T-helper 17 cell (primary cell): ENCODE data around the gene MICAL2. TPM values are rescaled to one million over a fixed set of nuclear protein-coding genes. Genes with fewer than 3 reads are reported as not detected.

Source experiments
- ATAC-seq: fragments of 150-1000 bp; cut with Tn5 transposase; 2 replicates; pipeline ENCODE4 v1.10.0; 2021; ENCODE audit warnings: mild to moderate bottlenecking, moderate library complexity
- DNase-seq, 3 donors: peaks; one replicate each; pipeline versions ENCODE4 v3.0.0 to v3.0.0-alpha.2; 2020 to 2021
- H3K9me3 ChIP-seq: one replicate; pipeline ENCODE4 v1.7.0; 2013; ENCODE audit warnings: low read length, mild to moderate bottlenecking; ENCODE audit not compliant: control insufficient read depth, poor library complexity, severe bottlenecking
- H3K27ac Mint-ChIP-seq: one replicate; pipeline ENCODE4 v1.8.0; 2022; ENCODE audit warnings: mild to moderate bottlenecking, moderate library complexity, mixed read lengths
- H3K27me3 Mint-ChIP-seq: one replicate; pipeline ENCODE4 v1.8.0; 2022; ENCODE audit warnings: mixed read lengths
- H3K36me3 Mint-ChIP-seq: one replicate; pipeline ENCODE4 v1.8.0; 2022; ENCODE audit warnings: low read depth, mixed read lengths
- H3K4me1 Mint-ChIP-seq: one replicate; pipeline ENCODE4 v1.8.0; 2022; ENCODE audit warnings: mild to moderate bottlenecking, mixed read lengths
- H3K4me3 Mint-ChIP-seq: one replicate; pipeline ENCODE4 v1.8.0; 2022; ENCODE audit warnings: mild to moderate bottlenecking, moderate library complexity, mixed read lengths
- total RNA-seq, 4 donors: library from RNA in 2 of 4; stranded (reverse) in 2 of 4; gene quantifications; one replicate each; pipeline ENCODE4 v1.2.3 and lab custom pipeline; 2022 to 2026

The MICAL2 gene
- total RNA-seq, 2 donors from 2014 or later: 52.0 to 66.9 TPM

GRCh38 chr11:12286606-12287005, 176.2 kb downstream of the MICAL2 start:
- DNase-seq: no peak
- peaks cover 23% of the 10 kb centered on the region for H3K4me1 Mint-ChIP-seq
- no peaks in the 10 kb centered on the region for H3K36me3 Mint-ChIP-seq
- no peak overlapping the region for H3K27ac Mint-ChIP-seq
- no peak for ATAC-seq
- no peak overlapping the region for H3K4me3 Mint-ChIP-seq
- H3K9me3 ChIP-seq: no peaks in the 10 kb centered on the region
- no peaks in the 10 kb centered on the region for H3K27me3 Mint-ChIP-seq

- no peaks in the 10 kb centered on the region for H3K9me3 ChIP-seq
- Mint-ChIP-seq H3K27ac (no peak overlapping the region), H3K27me3 (no peaks in the 10 kb centered on the region), H3K4me3 (no peak overlapping the region), H3K36me3 (no peaks in the 10 kb centered on the region), H3K4me1 (peaks cover 24% of the 10 kb centered on the region)
- ATAC-seq (no peak), DNase-seq (no peak)
Measured at GRCh38 chr11:12287009-12287373, 176.6 kb downstream of the MICAL2 start.

GRCh38 chr11:12287374-12288211, 177.2 kb downstream of the MICAL2 start:
- no peaks in the 10 kb centered on the region for H3K27me3 Mint-ChIP-seq
- no peak for ATAC-seq
- no peaks in the 10 kb centered on the region for H3K9me3 ChIP-seq
- no peak overlapping the region for H3K27ac Mint-ChIP-seq
- H3K4me1 Mint-ChIP-seq: peaks cover 25% of the 10 kb centered on the region
- DNase-seq: no peak
- no peaks in the 10 kb centered on the region for H3K36me3 Mint-ChIP-seq
- H3K4me3 Mint-ChIP-seq: no peak overlapping the region

- Mint-ChIP-seq H3K4me3 (peak overlapping the region; percentile 7), H3K27ac (no peak overlapping the region), H3K27me3 (no peaks in the 10 kb centered on the region), H3K36me3 (no peaks in the 10 kb centered on the region), H3K4me1 (peaks cover 25% of the 10 kb centered on the region)
- peak; percentile 24 to 46 (median 37) for DNase-seq
- no peak for ATAC-seq
- no peaks in the 10 kb centered on the region for H3K9me3 ChIP-seq
Measured at GRCh38 chr11:12288212-12288930, 178.0 kb downstream of the MICAL2 start.

GRCh38 chr11:12288931-12289666, 178.7 kb downstream of the MICAL2 start:
- H3K4me1 Mint-ChIP-seq: peaks cover 25% of the 10 kb centered on the region
- H3K27ac Mint-ChIP-seq: peak overlapping the region; percentile 92
- peak overlapping the region; percentile 7 for H3K4me3 Mint-ChIP-seq
- no peaks in the 10 kb centered on the region for H3K36me3 Mint-ChIP-seq
- H3K9me3 ChIP-seq: no peaks in the 10 kb centered on the region
- DNase-seq: no peak
- no peaks in the 10 kb centered on the region for H3K27me3 Mint-ChIP-seq
- no peak for ATAC-seq

- H3K4me3 Mint-ChIP-seq: peak overlapping the region; percentile 69
- H3K27me3 Mint-ChIP-seq: no peaks in the 10 kb centered on the region
- peaks cover 25% of the 10 kb centered on the region for H3K4me1 Mint-ChIP-seq
- ATAC-seq (no peak), DNase-seq (no peak)
- peak overlapping the region; percentile 92 for H3K27ac Mint-ChIP-seq
- no peaks in the 10 kb centered on the region for H3K36me3 Mint-ChIP-seq
- no peaks in the 10 kb centered on the region for H3K9me3 ChIP-seq
Measured at GRCh38 chr11:12289667-12290476, 179.5 kb downstream of the MICAL2 start.

- no peak overlapping the region for H3K4me3 Mint-ChIP-seq
- peak overlapping the region; percentile 92 for H3K27ac Mint-ChIP-seq
- H3K9me3 ChIP-seq: no peaks in the 10 kb centered on the region
- peaks cover 25% of the 10 kb centered on the region for H3K4me1 Mint-ChIP-seq
- no peak for DNase-seq
- H3K27me3 Mint-ChIP-seq: no peaks in the 10 kb centered on the region
- H3K36me3 Mint-ChIP-seq: no peaks in the 10 kb centered on the region
- no peak for ATAC-seq
Measured at GRCh38 chr11:12290477-12290922, 180.1 kb downstream of the MICAL2 start.

- H3K4me1 Mint-ChIP-seq: peaks cover 25% of the 10 kb centered on the region
- no peaks in the 10 kb centered on the region for H3K9me3 ChIP-seq
- no peak overlapping the region for H3K27ac Mint-ChIP-seq
- no peak overlapping the region for H3K4me3 Mint-ChIP-seq
- DNase-seq (no peak), ATAC-seq (no peak)
- H3K27me3 Mint-ChIP-seq: no peaks in the 10 kb centered on the region
- H3K36me3 Mint-ChIP-seq: no peaks in the 10 kb centered on the region
Measured at GRCh38 chr11:12291313-12291712, 180.9 kb downstream of the MICAL2 start.

GRCh38 chr11:12291766-12292165, 181.4 kb downstream of the MICAL2 start:
- Mint-ChIP-seq H3K27ac (peak overlapping the region; percentile 4), H3K4me1 (peaks cover 25% of the 10 kb centered on the region), H3K4me3 (no peak overlapping the region), H3K36me3 (no peaks in the 10 kb centered on the region), H3K27me3 (no peaks in the 10 kb centered on the region)
- DNase-seq (no peak), ATAC-seq (no peak)
- no peaks in the 10 kb centered on the region for H3K9me3 ChIP-seq

- Mint-ChIP-seq H3K27me3 (no peaks in the 10 kb centered on the region), H3K36me3 (no peaks in the 10 kb centered on the region), H3K4me1 (peaks cover 25% of the 10 kb centered on the region), H3K27ac (peak overlapping the region; percentile 4), H3K4me3 (no peak overlapping the region)
- ATAC-seq: no peak
- DNase-seq: no peak
- H3K9me3 ChIP-seq: no peaks in the 10 kb centered on the region
Measured at GRCh38 chr11:12292766-12293165, 182.4 kb downstream of the MICAL2 start.

GRCh38 chr11:12293486-12293885, 183.1 kb downstream of the MICAL2 start:
- Mint-ChIP-seq H3K27me3 (no peaks in the 10 kb centered on the region), H3K36me3 (no peaks in the 10 kb centered on the region), H3K4me3 (no peak overlapping the region), H3K27ac (no peak overlapping the region), H3K4me1 (peaks cover 22% of the 10 kb centered on the region)
- DNase-seq: no peak
- no peaks in the 10 kb centered on the region for H3K9me3 ChIP-seq
- ATAC-seq: no peak

GRCh38 chr11:12294613-12295012, 184.2 kb downstream of the MICAL2 start:
- ATAC-seq (no peak), DNase-seq (no peak)
- Mint-ChIP-seq H3K27ac (no peak overlapping the region), H3K4me3 (no peak overlapping the region), H3K36me3 (peaks cover 2% of the 10 kb centered on the region), H3K4me1 (peaks cover 15% of the 10 kb centered on the region), H3K27me3 (no peaks in the 10 kb centered on the region)
- H3K9me3 ChIP-seq: peaks cover 4% of the 10 kb centered on the region
